Duodenal mucosa (tissue), 2 donors: ENCODE measurements around the gene CACNA2D3.

Experiments
- H3K27ac ChIP-seq: one replicate; pipeline ENCODE4 v1.7.0; 2013; ENCODE audit warnings: low read depth, low read length
- H3K27me3 ChIP-seq, 2 donors: one replicate each; pipeline ENCODE4 v1.7.0; 2013; ENCODE audit warnings: low read length in 2 of 2, control low read depth in 1 of 2; ENCODE audit not compliant: insufficient read depth in 2 of 2, control insufficient read depth in 1 of 2
- H3K36me3 ChIP-seq, 2 donors: one replicate each; pipeline ENCODE4 v1.7.0; 2013; ENCODE audit warnings: low read length in 2 of 2, control low read depth in 1 of 2; ENCODE audit not compliant: insufficient read depth in 2 of 2, control insufficient read depth in 1 of 2
- H3K4me1 ChIP-seq, 2 donors: one replicate each; pipeline ENCODE4 v1.7.0; 2013; ENCODE audit warnings: low read length in 2 of 2, control low read depth in 1 of 2; ENCODE audit not compliant: insufficient read depth in 2 of 2, control insufficient read depth in 1 of 2
- H3K4me3 ChIP-seq, 2 donors: one replicate each; pipeline ENCODE4 v1.7.0; 2013; ENCODE audit warnings: low read length in 2 of 2, low read depth in 1 of 2
- H3K9ac ChIP-seq, 2 donors: one replicate each; pipeline ENCODE4 v1.7.0; 2013; ENCODE audit warnings: low read length in 2 of 2, low read depth in 1 of 2
- H3K9me3 ChIP-seq, 2 donors: one replicate each; pipeline ENCODE4 v1.7.0; 2013; ENCODE audit warnings: low read length in 2 of 2, control low read depth in 1 of 2; ENCODE audit not compliant: control insufficient read depth in 1 of 2

Gene CACNA2D3

GRCh38 chr3:54822206-54822605, 699.9 kb downstream of the CACNA2D3 start:
- Histone ChIP-seq H3K4me1 (no peaks in the 10 kb centered on the region), H3K27me3 (no peaks in the 10 kb centered on the region), H3K36me3 (no peaks in the 10 kb centered on the region), H3K4me3 (no peak overlapping the region), H3K9me3 (no peaks in the 10 kb centered on the region), H3K9ac (no peak overlapping the region), H3K27ac (no peak overlapping the region)

GRCh38 chr3:54826251-54826691, 703.9 kb downstream of the CACNA2D3 start:
- H3K27ac ChIP-seq: no peak overlapping the region
- H3K9ac ChIP-seq: no peak overlapping the region
- peaks cover 3 to 4% of the 10 kb centered on the region in 2 donors for H3K9me3 ChIP-seq
- H3K4me3 ChIP-seq: no peak overlapping the region
- no peaks in the 10 kb centered on the region for H3K4me1 ChIP-seq
- no peaks in the 10 kb centered on the region for H3K27me3 ChIP-seq
- H3K36me3 ChIP-seq: no peaks in the 10 kb centered on the region

GRCh38 chr3:54827056-54827687, 704.8 kb downstream of the CACNA2D3 start:
- Histone ChIP-seq H3K27ac (no peak overlapping the region), H3K9ac (no peak overlapping the region)

GRCh38 chr3:54827776-54828175, 705.4 kb downstream of the CACNA2D3 start:
- Histone ChIP-seq H3K4me1 (no peaks in the 10 kb centered on the region), H3K4me3 (no peak overlapping the region), H3K27ac (no peak overlapping the region), H3K9ac (no peak overlapping the region), H3K36me3 (no peaks in the 10 kb centered on the region), H3K27me3 (no peaks in the 10 kb centered on the region), H3K9me3 (peaks cover 3 to 4% of the 10 kb centered on the region in 2 donors)

More at GRCh38 chr3:54827056-54827687, 704.8 kb downstream of the CACNA2D3 start:
- Histone ChIP-seq H3K9me3 (peaks cover 3 to 4% of the 10 kb centered on the region in 2 donors), H3K4me3 (no peak overlapping the region), H3K36me3 (no peaks in the 10 kb centered on the region), H3K4me1 (no peaks in the 10 kb centered on the region), H3K27me3 (no peaks in the 10 kb centered on the region)

GRCh38 chr3:54830658-54831057, 708.3 kb downstream of the CACNA2D3 start:
- Histone ChIP-seq H3K27me3 (no peaks in the 10 kb centered on the region), H3K27ac (no peak overlapping the region), H3K9ac (no peak overlapping the region), H3K4me1 (no peaks in the 10 kb centered on the region), H3K36me3 (no peaks in the 10 kb centered on the region), H3K9me3 (peaks cover 3 to 4% of the 10 kb centered on the region in 2 donors), H3K4me3 (no peak overlapping the region)

GRCh38 chr3:54831112-54831511, 708.8 kb downstream of the CACNA2D3 start:
- H3K9ac ChIP-seq: no peak overlapping the region
- no peaks in the 10 kb centered on the region for H3K36me3 ChIP-seq
- H3K4me3 ChIP-seq: no peak overlapping the region
- no peaks in the 10 kb centered on the region for H3K4me1 ChIP-seq
- H3K9me3 ChIP-seq: peaks cover 3 to 4% of the 10 kb centered on the region in 2 donors
- no peak overlapping the region for H3K27ac ChIP-seq
- no peaks in the 10 kb centered on the region for H3K27me3 ChIP-seq

- no peaks in the 10 kb centered on the region for H3K36me3 ChIP-seq
- no peaks in the 10 kb centered on the region for H3K27me3 ChIP-seq
- H3K4me3 ChIP-seq: no peak overlapping the region
- no peak overlapping the region for H3K9ac ChIP-seq
- peaks cover 3 to 4% of the 10 kb centered on the region in 2 donors for H3K9me3 ChIP-seq
- no peaks in the 10 kb centered on the region for H3K4me1 ChIP-seq
- no peak overlapping the region for H3K27ac ChIP-seq
Observed at GRCh38 chr3:54832876-54833275, 710.5 kb downstream of the CACNA2D3 start.

GRCh38 chr3:54835701-54836100, 713.3 kb downstream of the CACNA2D3 start:
- no peaks in the 10 kb centered on the region for H3K36me3 ChIP-seq
- peaks cover under 1% of the 10 kb centered on the region in 2 donors for H3K9me3 ChIP-seq
- no peak overlapping the region for H3K4me3 ChIP-seq
- H3K27ac ChIP-seq: no peak overlapping the region
- H3K27me3 ChIP-seq: no peaks in the 10 kb centered on the region
- no peaks in the 10 kb centered on the region for H3K4me1 ChIP-seq
- H3K9ac ChIP-seq: no peak overlapping the region

GRCh38 chr3:54836871-54837270, 714.5 kb downstream of the CACNA2D3 start:
- Histone ChIP-seq H3K9me3 (no peaks in the 10 kb centered on the region), H3K27me3 (no peaks in the 10 kb centered on the region), H3K36me3 (no peaks in the 10 kb centered on the region), H3K27ac (no peak overlapping the region), H3K4me1 (no peaks in the 10 kb centered on the region), H3K9ac (no peak overlapping the region), H3K4me3 (no peak overlapping the region)

GRCh38 chr3:54837964-54838363, 715.6 kb downstream of the CACNA2D3 start:
- no peaks in the 10 kb centered on the region for H3K27me3 ChIP-seq
- no peaks in the 10 kb centered on the region for H3K36me3 ChIP-seq
- H3K4me1 ChIP-seq: no peaks in the 10 kb centered on the region
- no peak overlapping the region for H3K9ac ChIP-seq
- H3K4me3 ChIP-seq: no peak overlapping the region
- H3K27ac ChIP-seq: no peak overlapping the region
- H3K9me3 ChIP-seq: no peaks in the 10 kb centered on the region
